ENCODE data around the gene USP17L24.
"Not testable (repeated sequence)": the region's sequence is repeated elsewhere in the genome, so short reads cannot be mapped to it uniquely, and the experiment has no call there.

USP17L24 gene, protein sequence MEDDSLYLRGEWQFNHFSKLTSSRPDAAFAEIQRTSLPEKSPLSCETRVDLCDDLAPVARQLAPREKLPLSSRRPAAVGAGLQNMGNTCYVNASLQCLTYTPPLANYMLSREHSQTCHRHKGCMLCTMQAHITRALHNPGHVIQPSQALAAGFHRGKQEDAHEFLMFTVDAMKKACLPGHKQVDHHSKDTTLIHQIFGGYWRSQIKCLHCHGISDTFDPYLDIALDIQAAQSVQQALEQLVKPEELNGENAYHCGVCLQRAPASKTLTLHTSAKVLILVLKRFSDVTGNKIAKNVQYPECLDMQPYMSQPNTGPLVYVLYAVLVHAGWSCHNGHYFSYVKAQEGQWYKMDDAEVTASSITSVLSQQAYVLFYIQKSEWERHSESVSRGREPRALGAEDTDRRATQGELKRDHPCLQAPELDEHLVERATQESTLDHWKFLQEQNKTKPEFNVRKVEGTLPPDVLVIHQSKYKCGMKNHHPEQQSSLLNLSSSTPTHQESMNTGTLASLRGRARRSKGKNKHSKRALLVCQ

DNA sequence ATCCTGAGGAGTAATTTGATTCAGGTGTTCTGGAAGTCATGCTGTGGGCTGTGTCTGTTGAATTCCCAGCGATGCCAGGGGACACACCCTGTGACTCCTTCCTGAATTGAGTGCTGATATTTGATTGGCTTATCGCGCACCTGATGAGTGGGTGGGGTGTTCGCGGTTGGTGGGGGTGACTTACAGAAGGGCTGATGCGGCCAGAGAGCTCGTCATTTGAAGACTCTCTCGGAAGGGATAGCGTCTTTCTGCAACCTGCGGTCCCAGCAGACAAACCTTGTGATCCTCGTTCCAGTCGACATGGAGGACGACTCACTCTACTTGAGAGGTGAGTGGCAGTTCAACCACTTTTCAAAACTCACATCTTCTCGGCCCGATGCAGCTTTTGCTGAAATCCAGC is at the start of gene USP17L24:
USP17L24 (plus strand) TSS at position 301 of the 400 bp plus-strand sequence; CDS start at position 301, 0 bp downstream.
- DNase-seq (ENCODE audit: low read depth): not testable (repeated sequence)

DNA sequence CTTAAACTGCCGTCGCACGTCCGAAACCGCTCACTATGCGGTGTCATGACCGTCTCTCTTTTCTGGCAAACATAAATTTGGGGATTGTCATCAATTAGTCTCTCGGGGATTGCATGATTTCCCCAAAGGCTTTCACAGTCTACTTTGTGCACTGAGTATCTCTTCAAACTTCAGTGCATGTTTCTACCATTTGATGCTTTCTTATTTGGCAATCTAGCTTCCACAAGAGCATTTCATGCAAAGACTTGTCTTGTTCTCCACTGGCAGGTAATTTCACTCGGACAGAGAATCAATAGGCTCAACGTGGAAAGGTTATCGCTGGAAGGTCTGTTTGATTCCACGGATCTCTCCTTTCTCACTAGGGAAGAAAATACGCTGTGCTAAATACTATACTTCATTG is 774 bp upstream of the USP17L24 start:
- DNase-seq (ENCODE audit: low read depth): not testable (repeated sequence)

DNA sequence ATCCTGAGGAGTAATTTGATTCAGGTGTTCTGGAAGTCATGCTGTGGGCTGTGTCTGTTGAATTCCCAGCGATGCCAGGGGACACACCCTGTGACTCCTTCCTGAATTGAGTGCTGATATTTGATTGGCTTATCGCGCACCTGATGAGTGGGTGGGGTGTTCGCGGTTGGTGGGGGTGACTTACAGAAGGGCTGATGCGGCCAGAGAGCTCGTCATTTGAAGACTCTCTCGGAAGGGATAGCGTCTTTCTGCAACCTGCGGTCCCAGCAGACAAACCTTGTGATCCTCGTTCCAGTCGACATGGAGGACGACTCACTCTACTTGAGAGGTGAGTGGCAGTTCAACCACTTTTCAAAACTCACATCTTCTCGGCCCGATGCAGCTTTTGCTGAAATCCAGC is 4.6 kb downstream of the USP17L24 start, which contains the start of gene USP17L25:
USP17L25 (plus strand) TSS at position 301 of the 400 bp plus-strand sequence; CDS start at position 301, 0 bp downstream.
- not testable (repeated sequence) for DNase-seq (ENCODE audit: low read depth)

DNA sequence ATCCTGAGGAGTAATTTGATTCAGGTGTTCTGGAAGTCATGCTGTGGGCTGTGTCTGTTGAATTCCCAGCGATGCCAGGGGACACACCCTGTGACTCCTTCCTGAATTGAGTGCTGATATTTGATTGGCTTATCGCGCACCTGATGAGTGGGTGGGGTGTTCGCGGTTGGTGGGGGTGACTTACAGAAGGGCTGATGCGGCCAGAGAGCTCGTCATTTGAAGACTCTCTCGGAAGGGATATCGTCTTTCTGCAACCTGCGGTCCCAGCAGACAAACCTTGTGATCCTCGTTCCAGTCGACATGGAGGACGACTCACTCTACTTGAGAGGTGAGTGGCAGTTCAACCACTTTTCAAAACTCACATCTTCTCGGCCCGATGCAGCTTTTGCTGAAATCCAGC is 9.4 kb downstream of the USP17L24 start, which contains the start of gene USP17L26:
USP17L26 (plus strand) TSS at position 301 of the 400 bp plus-strand sequence; CDS start at position 301, 0 bp downstream.
- DNase-seq (ENCODE audit: low read depth): not testable (repeated sequence)

DNA sequence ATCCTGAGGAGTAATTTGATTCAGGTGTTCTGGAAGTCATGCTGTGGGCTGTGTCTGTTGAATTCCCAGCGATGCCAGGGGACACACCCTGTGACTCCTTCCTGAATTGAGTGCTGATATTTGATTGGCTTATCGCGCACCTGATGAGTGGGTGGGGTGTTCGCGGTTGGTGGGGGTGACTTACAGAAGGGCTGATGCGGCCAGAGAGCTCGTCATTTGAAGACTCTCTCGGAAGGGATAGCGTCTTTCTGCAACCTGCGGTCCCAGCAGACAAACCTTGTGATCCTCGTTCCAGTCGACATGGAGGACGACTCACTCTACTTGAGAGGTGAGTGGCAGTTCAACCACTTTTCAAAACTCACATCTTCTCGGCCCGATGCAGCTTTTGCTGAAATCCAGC is 14.1 kb downstream of the USP17L24 start, which contains the start of gene USP17L5:
USP17L5 (plus strand) TSS at position 301 of the 400 bp plus-strand sequence; CDS start at position 301, 0 bp downstream.
- not testable (repeated sequence) for DNase-seq (ENCODE audit: low read depth)

DNA sequence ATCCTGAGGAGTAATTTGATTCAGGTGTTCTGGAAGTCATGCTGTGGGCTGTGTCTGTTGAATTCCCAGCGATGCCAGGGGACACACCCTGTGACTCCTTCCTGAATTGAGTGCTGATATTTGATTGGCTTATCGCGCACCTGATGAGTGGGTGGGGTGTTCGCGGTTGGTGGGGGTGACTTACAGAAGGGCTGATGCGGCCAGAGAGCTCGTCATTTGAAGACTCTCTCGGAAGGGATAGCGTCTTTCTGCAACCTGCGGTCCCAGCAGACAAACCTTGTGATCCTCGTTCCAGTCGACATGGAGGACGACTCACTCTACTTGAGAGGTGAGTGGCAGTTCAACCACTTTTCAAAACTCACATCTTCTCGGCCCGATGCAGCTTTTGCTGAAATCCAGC is 18.9 kb downstream of the USP17L24 start, which contains the start of gene USP17L27:
USP17L27 (plus strand) TSS at position 301 of the 400 bp plus-strand sequence; CDS start at position 301, 0 bp downstream.
- DNase-seq (ENCODE audit: low read depth): not testable (repeated sequence)

DNA sequence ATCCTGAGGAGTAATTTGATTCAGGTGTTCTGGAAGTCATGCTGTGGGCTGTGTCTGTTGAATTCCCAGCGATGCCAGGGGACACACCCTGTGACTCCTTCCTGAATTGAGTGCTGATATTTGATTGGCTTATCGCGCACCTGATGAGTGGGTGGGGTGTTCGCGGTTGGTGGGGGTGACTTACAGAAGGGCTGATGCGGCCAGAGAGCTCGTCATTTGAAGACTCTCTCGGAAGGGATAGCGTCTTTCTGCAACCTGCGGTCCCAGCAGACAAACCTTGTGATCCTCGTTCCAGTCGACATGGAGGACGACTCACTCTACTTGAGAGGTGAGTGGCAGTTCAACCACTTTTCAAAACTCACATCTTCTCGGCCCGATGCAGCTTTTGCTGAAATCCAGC is 23.6 kb downstream of the USP17L24 start, which contains the start of gene USP17L28:
USP17L28 (plus strand) TSS at position 301 of the 400 bp plus-strand sequence; CDS start at position 301, 0 bp downstream.
- DNase-seq (ENCODE audit: low read depth): not testable (repeated sequence)

DNA sequence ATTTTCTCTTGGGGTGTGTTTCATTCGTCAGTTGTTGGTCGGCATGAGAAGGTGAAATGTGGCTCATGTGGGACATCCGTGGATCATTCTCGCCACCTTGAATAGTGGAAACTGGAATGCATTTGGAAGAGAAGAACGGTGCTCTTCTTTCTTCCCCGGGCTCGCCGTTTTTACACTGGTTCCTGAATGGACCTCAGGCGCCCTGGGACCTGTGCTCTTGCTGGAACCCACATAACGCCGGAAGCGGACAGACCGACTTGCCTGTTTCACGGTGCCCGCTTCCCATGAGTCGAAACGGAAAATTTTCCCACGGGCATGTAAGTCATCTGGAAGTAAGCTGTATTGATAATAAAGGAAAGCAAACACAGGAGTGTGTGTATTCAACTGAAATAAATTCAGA is 25.9 kb downstream of the USP17L24 start:
- not testable (repeated sequence) for DNase-seq (ENCODE audit: low read depth)

DNA sequence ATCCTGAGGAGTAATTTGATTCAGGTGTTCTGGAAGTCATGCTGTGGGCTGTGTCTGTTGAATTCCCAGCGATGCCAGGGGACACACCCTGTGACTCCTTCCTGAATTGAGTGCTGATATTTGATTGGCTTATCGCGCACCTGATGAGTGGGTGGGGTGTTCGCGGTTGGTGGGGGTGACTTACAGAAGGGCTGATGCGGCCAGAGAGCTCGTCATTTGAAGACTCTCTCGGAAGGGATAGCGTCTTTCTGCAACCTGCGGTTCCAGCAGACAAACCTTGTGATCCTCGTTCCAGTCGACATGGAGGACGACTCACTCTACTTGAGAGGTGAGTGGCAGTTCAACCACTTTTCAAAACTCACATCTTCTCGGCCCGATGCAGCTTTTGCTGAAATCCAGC is 28.4 kb downstream of the USP17L24 start, which contains the start of gene USP17L29:
USP17L29 (plus strand) TSS at position 301 of the 400 bp plus-strand sequence; CDS start at position 301, 0 bp downstream.
- DNase-seq (ENCODE audit: low read depth): not testable (repeated sequence)

DNA sequence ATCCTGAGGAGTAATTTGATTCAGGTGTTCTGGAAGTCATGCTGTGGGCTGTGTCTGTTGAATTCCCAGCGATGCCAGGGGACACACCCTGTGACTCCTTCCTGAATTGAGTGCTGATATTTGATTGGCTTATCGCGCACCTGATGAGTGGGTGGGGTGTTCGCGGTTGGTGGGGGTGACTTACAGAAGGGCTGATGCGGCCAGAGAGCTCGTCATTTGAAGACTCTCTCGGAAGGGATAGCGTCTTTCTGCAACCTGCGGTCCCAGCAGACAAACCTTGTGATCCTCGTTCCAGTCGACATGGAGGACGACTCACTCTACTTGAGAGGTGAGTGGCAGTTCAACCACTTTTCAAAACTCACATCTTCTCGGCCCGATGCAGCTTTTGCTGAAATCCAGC is 37.9 kb downstream of the USP17L24 start, which contains the start of gene USP17L30:
USP17L30 (plus strand) TSS at position 301 of the 400 bp plus-strand sequence; CDS start at position 301, 0 bp downstream.
- not testable (repeated sequence) for DNase-seq (ENCODE audit: low read depth)
